ENCODE measurements around the gene HJURP.

DNA sequence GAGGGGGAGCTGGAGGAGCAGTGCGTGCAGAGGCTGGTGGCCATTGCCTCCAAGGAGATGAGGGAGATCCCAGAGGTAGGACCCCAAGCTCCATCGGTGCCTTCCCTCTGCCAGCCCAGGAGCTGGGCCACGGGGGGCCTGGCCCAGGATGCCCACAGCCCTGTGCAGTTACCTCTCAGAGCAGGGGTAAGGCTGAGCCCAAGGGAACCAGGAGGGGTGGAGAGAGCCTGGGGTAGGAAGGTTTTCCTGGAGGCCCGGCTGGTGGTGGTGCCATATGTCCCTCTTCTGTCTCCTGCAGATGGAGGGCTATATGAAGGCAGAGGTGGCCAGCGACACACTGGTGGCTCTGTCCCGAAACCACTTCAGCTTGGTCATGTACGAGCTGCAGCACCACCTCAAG lies 64.8 kb downstream of the HJURP start:
- TF ChIP-seq SIN3A (IDR thresholded peaks at IDR 0.05; ENCODE audit: borderline replicate concordance, low read depth, low read length) (no peak), TCF12 (IDR thresholded peaks at IDR 0.05) (no peak), POLR2AphosphoS5 (IDR thresholded peaks at IDR 0.05; ENCODE audit: low read depth, low read length) (no peak), RAD21 (IDR thresholded peaks at IDR 0.05; ENCODE audit: low read length) (no peak), TEAD4 (IDR thresholded peaks at IDR 0.05; ENCODE audit: borderline replicate concordance, insufficient read depth) (no peak), FOXJ3 (CRISPR knock-in tag; IDR thresholded peaks at IDR 0.05) (no peak), GATA2 (CRISPR knock-in tag; IDR thresholded peaks at IDR 0.05) (no peak), EZH2phosphoT487 (IDR thresholded peaks at IDR 0.05; ENCODE audit: borderline replicate concordance, low read depth) (no peak), CHD2 (IDR thresholded peaks at IDR 0.05; ENCODE audit: low read length, partially characterized antibody) (no peak), JUND (IDR thresholded peaks at IDR 0.05) (no peak), SMC3 (IDR thresholded peaks at IDR 0.05; ENCODE audit: low read depth, low read length) (no peak)
- TF ChIP-seq, protein P1, sequence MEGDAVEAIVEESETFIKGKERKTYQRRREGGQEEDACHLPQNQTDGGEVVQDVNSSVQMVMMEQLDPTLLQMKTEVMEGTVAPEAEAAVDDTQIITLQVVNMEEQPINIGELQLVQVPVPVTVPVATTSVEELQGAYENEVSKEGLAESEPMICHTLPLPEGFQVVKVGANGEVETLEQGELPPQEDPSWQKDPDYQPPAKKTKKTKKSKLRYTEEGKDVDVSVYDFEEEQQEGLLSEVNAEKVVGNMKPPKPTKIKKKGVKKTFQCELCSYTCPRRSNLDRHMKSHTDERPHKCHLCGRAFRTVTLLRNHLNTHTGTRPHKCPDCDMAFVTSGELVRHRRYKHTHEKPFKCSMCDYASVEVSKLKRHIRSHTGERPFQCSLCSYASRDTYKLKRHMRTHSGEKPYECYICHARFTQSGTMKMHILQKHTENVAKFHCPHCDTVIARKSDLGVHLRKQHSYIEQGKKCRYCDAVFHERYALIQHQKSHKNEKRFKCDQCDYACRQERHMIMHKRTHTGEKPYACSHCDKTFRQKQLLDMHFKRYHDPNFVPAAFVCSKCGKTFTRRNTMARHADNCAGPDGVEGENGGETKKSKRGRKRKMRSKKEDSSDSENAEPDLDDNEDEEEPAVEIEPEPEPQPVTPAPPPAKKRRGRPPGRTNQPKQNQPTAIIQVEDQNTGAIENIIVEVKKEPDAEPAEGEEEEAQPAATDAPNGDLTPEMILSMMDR (IDR thresholded peaks at IDR 0.05): no peak
- TF ChIP-seq, protein P2, sequence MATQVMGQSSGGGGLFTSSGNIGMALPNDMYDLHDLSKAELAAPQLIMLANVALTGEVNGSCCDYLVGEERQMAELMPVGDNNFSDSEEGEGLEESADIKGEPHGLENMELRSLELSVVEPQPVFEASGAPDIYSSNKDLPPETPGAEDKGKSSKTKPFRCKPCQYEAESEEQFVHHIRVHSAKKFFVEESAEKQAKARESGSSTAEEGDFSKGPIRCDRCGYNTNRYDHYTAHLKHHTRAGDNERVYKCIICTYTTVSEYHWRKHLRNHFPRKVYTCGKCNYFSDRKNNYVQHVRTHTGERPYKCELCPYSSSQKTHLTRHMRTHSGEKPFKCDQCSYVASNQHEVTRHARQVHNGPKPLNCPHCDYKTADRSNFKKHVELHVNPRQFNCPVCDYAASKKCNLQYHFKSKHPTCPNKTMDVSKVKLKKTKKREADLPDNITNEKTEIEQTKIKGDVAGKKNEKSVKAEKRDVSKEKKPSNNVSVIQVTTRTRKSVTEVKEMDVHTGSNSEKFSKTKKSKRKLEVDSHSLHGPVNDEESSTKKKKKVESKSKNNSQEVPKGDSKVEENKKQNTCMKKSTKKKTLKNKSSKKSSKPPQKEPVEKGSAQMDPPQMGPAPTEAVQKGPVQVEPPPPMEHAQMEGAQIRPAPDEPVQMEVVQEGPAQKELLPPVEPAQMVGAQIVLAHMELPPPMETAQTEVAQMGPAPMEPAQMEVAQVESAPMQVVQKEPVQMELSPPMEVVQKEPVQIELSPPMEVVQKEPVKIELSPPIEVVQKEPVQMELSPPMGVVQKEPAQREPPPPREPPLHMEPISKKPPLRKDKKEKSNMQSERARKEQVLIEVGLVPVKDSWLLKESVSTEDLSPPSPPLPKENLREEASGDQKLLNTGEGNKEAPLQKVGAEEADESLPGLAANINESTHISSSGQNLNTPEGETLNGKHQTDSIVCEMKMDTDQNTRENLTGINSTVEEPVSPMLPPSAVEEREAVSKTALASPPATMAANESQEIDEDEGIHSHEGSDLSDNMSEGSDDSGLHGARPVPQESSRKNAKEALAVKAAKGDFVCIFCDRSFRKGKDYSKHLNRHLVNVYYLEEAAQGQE (IDR thresholded peaks at IDR 0.05; ENCODE audit: low read depth, low read length): no peak
- TF ChIP-seq, protein P3, sequence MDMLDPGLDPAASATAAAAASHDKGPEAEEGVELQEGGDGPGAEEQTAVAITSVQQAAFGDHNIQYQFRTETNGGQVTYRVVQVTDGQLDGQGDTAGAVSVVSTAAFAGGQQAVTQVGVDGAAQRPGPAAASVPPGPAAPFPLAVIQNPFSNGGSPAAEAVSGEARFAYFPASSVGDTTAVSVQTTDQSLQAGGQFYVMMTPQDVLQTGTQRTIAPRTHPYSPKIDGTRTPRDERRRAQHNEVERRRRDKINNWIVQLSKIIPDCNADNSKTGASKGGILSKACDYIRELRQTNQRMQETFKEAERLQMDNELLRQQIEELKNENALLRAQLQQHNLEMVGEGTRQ (IDR thresholded peaks at IDR 0.05; ENCODE audit: borderline replicate concordance, low read depth, low read length): no peak

Data from SK-N-SH (cell line).